ENCODE measurements around the gene EFNB2.

Gene EFNB2

DNA sequence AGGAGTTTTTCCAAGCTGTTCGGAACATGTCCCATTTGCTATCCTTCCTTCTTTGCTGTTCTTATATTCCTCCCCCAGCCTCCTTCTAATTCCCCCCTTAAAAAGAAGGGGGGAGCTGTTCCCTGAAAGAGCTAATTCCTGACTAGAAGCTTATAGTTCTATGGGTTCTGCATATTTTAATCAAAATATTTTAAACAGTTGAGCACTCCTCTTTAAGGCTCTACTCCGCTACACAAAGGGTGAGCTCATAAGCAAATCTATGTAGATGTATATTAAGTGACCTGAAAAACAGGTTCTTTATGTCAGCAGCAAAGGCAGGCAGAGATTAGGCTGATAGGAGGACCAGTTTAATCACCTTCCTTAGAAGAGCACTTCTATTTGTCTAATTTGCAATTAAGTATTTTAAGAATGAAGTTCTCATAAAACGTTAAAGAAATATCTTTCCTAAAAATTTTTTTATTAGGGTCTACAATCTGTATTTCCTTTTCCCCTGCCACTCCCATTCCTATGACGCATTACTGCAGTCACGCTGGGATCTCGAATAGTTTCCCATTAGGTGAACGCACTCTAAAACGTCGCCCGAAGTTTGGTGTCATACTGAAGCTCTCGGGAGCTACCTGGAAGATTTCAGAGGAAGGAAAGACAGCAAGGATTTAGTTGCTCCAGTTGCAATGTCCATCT lies 5.2 kb downstream of the EFNB2 start:
- DNase-seq (ENCODE audit: low read depth): peak; percentile 78
- peak overlapping the region; percentile 92 for H3K4me3 ChIP-seq (ENCODE audit: low read length)
- TF ChIP-seq, protein P1, sequence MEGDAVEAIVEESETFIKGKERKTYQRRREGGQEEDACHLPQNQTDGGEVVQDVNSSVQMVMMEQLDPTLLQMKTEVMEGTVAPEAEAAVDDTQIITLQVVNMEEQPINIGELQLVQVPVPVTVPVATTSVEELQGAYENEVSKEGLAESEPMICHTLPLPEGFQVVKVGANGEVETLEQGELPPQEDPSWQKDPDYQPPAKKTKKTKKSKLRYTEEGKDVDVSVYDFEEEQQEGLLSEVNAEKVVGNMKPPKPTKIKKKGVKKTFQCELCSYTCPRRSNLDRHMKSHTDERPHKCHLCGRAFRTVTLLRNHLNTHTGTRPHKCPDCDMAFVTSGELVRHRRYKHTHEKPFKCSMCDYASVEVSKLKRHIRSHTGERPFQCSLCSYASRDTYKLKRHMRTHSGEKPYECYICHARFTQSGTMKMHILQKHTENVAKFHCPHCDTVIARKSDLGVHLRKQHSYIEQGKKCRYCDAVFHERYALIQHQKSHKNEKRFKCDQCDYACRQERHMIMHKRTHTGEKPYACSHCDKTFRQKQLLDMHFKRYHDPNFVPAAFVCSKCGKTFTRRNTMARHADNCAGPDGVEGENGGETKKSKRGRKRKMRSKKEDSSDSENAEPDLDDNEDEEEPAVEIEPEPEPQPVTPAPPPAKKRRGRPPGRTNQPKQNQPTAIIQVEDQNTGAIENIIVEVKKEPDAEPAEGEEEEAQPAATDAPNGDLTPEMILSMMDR (IDR thresholded peaks at IDR 0.05; ENCODE audit: insufficient read depth, low read depth, low read length, missing control alignments): no peak

DNA sequence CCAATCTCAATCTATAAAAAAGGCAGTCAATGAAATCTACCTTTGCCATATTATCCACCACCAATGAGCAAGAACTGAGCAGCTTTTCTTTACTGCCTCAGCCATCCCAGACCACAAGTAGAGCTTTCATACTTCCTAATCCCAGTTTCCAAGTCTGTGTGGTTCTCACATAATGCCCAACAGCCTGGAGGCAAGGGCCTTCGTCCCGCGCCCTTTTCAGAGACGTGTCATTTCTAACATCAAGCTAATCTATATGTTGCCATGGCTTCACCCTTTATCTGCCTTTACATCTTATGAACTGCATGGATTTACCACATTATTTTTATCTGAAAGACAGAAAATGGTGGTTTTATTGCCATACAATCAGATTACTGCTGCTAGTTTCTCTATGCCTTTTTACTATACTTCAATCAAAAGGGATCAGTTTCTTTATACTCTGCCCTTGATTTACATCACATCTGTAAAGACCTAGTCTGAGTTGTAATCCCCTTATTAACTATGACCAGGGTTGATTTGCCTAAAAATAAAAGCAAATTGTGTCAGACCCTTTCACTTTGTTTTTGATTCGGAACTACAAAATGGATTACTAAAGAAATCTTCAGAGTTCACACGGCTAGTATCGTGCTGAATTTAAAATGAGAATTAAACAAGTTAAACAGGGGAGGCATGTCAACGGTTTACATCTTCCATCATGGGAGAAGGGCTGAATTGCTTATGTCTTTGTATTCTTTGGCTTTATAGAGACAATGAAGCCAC lies 5.9 kb downstream of the EFNB2 start:
- H3K4me3 ChIP-seq (ENCODE audit: low read length): peak overlapping the region; percentile 92
- TF ChIP-seq, protein P1 (IDR thresholded peaks at IDR 0.05; ENCODE audit: insufficient read depth, low read depth, low read length, missing control alignments): no peak
- DNase-seq (ENCODE audit: low read depth): no peak

DNA sequence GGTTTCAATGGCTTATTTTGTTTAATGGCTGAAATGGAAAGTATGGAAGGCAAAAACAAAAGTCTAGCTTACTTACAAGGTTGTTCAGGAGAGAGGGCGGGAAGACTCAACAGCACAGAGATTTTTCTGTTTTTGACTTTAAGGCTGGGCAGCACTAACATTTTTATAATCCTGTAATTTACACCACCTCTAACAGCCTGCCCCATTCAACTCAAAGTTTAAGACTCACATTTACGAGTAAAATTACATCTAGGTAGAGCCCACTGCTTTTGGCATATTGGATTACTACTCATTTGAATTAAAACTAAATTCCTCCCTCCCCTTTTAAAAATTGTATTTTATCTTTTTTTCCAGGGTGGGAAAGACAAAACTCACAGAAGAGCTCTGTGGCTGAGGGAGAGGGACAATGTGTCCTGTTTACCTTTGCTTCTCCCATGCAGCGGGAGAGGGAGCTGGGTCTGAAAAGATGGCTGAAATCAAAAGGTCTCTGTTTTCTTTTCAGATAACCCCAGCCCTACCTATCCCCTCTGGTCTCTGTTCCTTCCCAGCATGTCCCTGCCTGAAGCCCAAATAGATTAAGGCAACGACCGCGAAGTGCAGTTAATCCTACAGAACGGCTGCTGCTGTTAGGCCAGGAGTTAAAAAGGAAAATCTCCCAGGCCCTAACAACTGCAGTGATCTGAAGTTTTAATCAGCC lies 6.6 kb downstream of the EFNB2 start:
- no peak overlapping the region for H3K4me3 ChIP-seq (ENCODE audit: low read length)
- TF ChIP-seq, protein P1 (IDR thresholded peaks at IDR 0.05; ENCODE audit: insufficient read depth, low read depth, low read length, missing control alignments): no peak
- no peak for DNase-seq (ENCODE audit: low read depth)

DNA sequence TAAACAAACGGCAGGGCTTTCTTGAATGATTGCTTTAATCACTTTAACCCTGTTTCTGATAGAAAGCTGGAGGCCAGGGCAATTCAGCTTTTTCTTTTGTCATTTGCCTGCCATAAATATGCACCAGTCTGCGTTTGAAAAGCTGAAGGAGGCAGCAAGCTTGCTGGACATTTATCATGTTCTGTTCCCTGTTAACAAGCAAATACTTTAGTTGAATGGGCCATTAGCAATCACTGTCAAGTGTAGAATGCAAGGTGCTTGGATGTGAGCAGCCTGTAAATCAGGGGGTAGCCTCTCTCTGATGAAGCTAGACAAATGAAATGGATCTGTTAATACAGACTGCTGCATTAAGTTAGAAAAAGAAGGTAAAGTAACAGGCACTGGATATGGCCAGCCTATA lies 7.6 kb downstream of the EFNB2 start:
- no peak for DNase-seq (ENCODE audit: low read depth)
- H3K4me3 ChIP-seq (ENCODE audit: low read length): no peak overlapping the region
- TF ChIP-seq, protein P1 (IDR thresholded peaks at IDR 0.05; ENCODE audit: insufficient read depth, low read depth, low read length, missing control alignments): no peak

DNA sequence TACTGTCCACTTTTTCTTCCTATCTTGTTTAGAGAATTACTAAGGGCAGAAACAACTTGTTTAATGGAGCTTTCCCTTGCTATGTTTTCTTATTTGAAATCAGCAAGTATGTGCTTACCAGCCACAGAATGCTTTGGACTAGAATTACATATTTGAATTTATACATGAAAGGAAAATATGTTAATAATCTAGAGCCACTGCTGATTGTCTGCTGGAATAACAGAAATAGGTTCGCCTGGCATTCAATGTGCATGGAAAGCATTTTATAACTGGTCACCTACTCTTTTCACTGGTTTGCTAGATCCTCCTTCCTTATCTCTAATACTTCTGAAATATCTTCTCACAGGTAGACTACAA lies 8.0 kb downstream of the EFNB2 start:
- no peak for DNase-seq (ENCODE audit: low read depth)
- TF ChIP-seq, protein P1 (IDR thresholded peaks at IDR 0.05; ENCODE audit: insufficient read depth, low read depth, low read length, missing control alignments): no peak
- H3K4me3 ChIP-seq (ENCODE audit: low read length): no peak overlapping the region

DNA sequence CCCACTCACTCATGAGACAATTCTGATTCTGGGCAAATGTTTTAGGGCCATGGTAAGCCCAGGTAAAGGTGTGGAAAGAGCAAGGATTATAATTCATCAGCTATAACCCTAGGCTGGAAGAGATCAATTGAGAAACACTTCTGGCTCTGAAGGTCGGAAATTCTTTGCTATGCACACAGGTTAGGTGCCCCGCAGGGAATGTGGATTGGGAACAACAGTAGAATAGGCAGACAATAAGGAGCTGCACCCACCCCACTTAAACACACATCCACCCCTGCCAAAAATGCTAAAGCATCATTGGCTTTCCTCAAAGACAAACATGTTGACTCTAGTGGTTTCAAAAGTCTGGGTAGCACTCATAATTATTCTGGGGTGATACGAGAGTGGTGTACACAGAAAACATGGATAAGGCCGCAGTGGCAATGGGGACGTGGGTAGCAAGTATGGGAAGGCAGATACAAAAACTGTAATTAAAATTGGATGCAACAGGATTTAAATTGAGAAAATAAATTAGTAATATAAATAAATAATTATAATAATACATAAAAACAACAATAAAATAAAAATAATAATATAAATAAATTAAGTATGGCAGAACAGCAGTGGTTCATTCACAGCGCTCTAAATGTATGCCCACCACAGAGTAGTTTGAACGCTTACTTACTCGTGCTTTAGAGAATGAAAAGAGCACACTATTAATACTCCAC lies 8.6 kb downstream of the EFNB2 start:
- DNase-seq (ENCODE audit: low read depth): no peak
- no peak overlapping the region for H3K4me3 ChIP-seq (ENCODE audit: low read length)
- TF ChIP-seq, protein P1 (IDR thresholded peaks at IDR 0.05; ENCODE audit: insufficient read depth, low read depth, low read length, missing control alignments): no peak

Measured in epithelial cell of esophagus (primary cell).